Lower leg skin (tissue), 4 donors: ENCODE data around the gene DIP2B. TPM values are rescaled to one million over a fixed set of nuclear protein-coding genes. Genes with fewer than 3 reads are reported as not detected.

Experiments used
- DNase-seq, 2 donors: peaks; one replicate each; pipeline ENCODE4 v3.0.0-alpha.2; 2019; ENCODE audit warnings: low spot score in 2 of 2
- H3K4me3 ChIP-seq: fragments of 200-600 bp; sonication (generic); 2 replicates; pipeline ENCODE4 v1.5.1; 2017; ENCODE audit warnings: mild to moderate bottlenecking, low read depth; ENCODE audit not compliant: poor library complexity, severe bottlenecking
- CTCF ChIP-seq, 3 donors: fragments of 450-650 bp; IDR thresholded peaks; one replicate each; pipeline ENCODE4 v1.5.1; 2016; ENCODE audit warnings: antibody characterized with exemption in 3 of 3, mild to moderate bottlenecking in 3 of 3, moderate library complexity in 2 of 3
- POLR2A ChIP-seq, 2 donors: fragments of 450-650 bp; IDR thresholded peaks; one replicate each; pipeline ENCODE4 v1.6.1; 2016 to 2017; ENCODE audit warnings: antibody characterized with exemption in 2 of 2, mild to moderate bottlenecking in 1 of 2, moderate library complexity in 1 of 2
- WGBS, 2 donors: methylation state at CpG; one replicate each; pipeline ENCODE4 v1.1.5; 2018; 5-methylcytosine and 5-hydroxymethylcytosine counted together
- intact Hi-C: fragments of 100-400 bp; cut with DNase I; formaldehyde crosslinking; loops from one replicate; pipeline ENCODE4 v1.15.0; 2023; ENCODE audit warnings: low total_unique reads
- total RNA-seq, 4 donors: library from RNA; depleted of rRNA; stranded (reverse); fragments of >200 nt; gene quantifications; one replicate each; pipeline ENCODE4 v1.1.0, GENCODE V29; 2016

DIP2B gene
- total RNA-seq, result 100 to 1,000 TPM in 1 of 4 donors, 10 to 100 TPM in 3; 56.9 to 104 (median 68.6) TPM

DNA sequence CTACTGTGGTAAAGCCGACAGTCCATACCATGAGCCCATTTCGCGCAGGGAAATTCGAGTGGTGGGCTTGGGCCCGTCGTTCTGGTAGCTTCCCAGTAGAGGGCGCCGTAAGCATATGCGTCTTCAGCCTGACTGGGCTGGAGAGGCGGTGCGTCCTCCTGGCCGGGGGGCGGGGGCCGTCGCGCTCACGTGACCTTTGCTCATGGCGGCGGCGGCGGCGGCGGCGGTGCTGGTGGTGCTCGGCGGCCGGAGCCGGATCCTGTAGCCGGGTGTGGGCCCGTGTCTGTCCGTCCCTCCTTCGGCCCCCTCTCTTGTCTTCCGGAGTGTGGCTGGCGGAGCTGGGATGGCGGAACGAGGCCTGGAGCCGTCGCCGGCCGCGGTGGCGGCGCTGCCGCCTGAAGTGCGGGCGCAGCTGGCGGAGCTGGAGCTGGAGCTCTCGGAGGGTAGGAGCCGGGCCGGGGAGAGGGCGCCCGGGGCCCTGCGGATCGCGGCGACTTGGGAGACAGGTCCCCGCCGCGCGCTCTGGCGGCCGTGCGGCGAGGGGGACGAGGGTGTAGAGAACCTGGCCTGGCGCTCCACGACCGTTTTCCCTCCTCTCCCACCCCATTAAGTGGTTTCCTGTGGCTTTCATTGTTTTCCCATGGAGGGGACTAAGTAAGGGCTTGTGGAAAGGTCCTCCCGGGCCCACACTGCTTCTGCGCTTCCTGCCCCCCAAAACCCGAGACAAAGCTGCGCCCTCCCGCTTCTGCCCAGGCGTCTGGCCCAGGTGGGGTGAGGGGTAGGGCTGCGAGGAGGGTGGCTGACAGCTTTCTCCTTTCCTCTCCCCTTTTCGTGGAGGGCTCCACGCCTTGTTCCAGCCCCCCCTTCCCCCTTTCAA, at the start of gene DIP2B:
Gene DIP2B, plus strand, starts transcription at position 188 of the 877 bp plus-strand sequence. Its CDS starts 156 bp downstream, at position 344.
- 0 to 1% methylated on average over 16 to 56 of the region's 77 CpGs for WGBS, 2 donors
- H3K4me3 ChIP-seq, result peak within 1 kb of the TSS; percentile 61
- DNase-seq, result peak; percentile 95 to 99
- TF ChIP-seq POLR2A (IDR thresholded peaks at IDR 0.05) (no peak), CTCF (IDR thresholded peaks at IDR 0.05) (peak in 1 of 3 donors; percentile 88)
- intact Hi-C loops, result loop anchor here (5.0 kb wide), 1 partner anchor 132 kb away; no protein-coding TSS in a partner anchor

- intact Hi-C loops, result no loop called here
- no peak for TF ChIP-seq POLR2A (IDR thresholded peaks at IDR 0.05)
- no peak for TF ChIP-seq CTCF (IDR thresholded peaks at IDR 0.05)
These were observed 46.2 kb upstream of the DIP2B start for GRCh38 chr12:50458606-50459005.

DNA sequence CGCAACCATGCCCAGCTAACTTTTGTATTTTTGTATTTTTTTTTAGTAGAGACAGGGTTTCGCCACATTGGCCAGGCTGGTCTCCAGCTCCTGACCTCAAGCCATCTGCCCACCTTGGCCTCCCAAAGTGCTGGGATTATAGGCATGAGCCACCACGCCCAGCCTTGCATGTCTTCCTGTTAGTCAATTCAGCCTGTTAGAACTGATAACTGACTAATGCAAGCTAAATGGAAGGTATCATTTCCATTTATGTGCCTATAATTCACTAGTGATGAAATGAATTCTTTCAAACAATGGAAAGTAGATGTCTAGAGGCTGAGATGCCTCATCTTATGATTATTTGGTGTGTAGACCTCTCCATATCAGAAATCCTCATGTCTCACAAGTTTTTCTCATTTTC, 37.3 kb upstream of the DIP2B start:
- intact Hi-C loops, result no loop called here
- TF ChIP-seq POLR2A (IDR thresholded peaks at IDR 0.05) (no peak), CTCF (IDR thresholded peaks at IDR 0.05) (no peak)
- no peak for DNase-seq
- WGBS, 2 donors, result 96 to 98% methylated on average over 3 of the region's 3 CpGs
- H3K4me3 ChIP-seq, result no peak overlapping the region

More at GRCh38 chr12:50458606-50459005, 46.2 kb upstream of the DIP2B start:
- no peak overlapping the region for H3K4me3 ChIP-seq
- DNase-seq, result no peak

DNA sequence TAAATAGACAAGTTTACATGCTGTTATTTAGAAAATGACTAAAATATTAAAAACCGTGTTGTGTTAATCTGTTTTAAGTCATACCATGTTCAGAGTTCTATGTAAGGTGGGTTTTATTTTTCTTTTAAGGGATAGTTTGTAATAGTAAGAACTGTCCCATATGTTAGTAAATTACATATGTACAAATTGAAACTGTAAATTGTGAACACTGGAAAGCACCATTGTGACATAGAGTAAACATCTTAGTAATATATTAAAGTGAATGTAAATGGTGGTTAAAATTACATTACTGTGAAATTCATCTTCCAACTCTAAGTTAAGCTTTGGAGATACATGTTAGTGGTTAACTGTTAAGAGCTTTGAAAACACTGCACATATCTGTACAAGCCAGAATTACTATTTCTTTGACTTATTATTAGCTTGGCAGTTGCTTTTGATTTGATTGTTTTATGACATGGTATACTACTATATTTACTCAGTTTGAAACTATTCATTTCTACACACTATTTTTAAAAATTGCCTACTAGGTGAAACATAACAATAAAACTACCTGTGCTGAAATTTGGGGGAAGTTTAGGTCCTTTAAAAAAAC, 27.4 kb upstream of the DIP2B start:
- TF ChIP-seq CTCF (IDR thresholded peaks at IDR 0.05) (no peak), POLR2A (IDR thresholded peaks at IDR 0.05) (no peak)
- intact Hi-C loops, result no loop called here
- no peak overlapping the region for H3K4me3 ChIP-seq
- DNase-seq, result no peak
- WGBS, 2 donors, result 87 to 88% methylated on average over 1 of the region's 1 CpG

DNA sequence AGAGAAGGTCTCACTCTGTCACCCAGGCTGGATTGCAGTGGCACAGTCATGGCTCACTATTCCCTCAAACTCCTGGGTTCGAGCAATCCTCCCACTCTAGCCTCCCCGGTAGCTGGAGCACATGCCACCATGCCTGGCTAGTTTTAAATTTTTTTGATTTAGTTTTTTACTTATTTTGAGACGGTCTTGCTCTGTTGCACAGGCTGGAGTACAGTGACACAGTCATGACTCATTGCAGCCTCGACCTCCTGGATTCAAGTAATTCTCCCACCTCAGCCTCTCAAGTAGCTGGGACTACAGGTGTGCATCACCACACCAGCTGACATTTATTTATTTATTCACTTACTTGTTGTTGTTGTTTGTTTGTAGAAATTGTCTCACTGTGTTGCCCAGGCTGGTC, 22.2 kb upstream of the DIP2B start:
- TF ChIP-seq CTCF (IDR thresholded peaks at IDR 0.05), result no peak
- no peak for TF ChIP-seq POLR2A (IDR thresholded peaks at IDR 0.05)
- H3K4me3 ChIP-seq, result no peak overlapping the region
- no peak for DNase-seq
- 86% methylated on average over 4 of the region's 4 CpGs for WGBS, 2 donors
- intact Hi-C loops, result no loop called here
